B cell (primary cell): ENCODE results near the gene POU2AF2.

Experiments used
- EZH2 ChIP-seq: IDR thresholded peaks from 2 replicates; pipeline ENCODE4 v1.6.1; 2012; ENCODE audit warnings: borderline replicate concordance, low read depth, mild to moderate bottlenecking, moderate library complexity, low read length; ENCODE audit not compliant: insufficient read depth, poor library complexity, severe bottlenecking
- TF ChIP-seq, protein P1 (sequence below): fragments of 200-600 bp; IDR thresholded peaks from one replicate; pipeline ENCODE4 v1.8.0; 2022; ENCODE audit warnings: antibody characterized with exemption, mild to moderate bottlenecking

DNA sequence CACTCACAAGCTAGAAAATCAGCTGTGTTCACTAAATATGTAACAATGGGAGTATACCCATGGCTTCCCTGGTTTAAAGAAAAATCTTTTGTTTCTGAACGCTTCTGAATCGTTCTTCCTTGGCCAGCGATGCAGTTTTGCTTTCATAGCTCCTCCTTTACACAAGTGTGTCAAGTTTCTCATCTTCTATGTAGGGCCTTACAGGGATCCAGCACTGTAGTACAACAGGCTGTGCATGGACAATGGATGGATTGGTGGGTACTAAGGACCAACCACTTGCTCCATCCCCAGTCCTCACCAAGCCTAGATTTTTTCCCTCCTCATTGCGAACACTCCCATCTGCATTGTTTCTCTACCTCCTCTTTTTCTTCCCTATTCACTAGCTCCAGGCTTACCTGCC is 24.3 kb upstream of the POU2AF2 start:
- TF ChIP-seq, protein P1, sequence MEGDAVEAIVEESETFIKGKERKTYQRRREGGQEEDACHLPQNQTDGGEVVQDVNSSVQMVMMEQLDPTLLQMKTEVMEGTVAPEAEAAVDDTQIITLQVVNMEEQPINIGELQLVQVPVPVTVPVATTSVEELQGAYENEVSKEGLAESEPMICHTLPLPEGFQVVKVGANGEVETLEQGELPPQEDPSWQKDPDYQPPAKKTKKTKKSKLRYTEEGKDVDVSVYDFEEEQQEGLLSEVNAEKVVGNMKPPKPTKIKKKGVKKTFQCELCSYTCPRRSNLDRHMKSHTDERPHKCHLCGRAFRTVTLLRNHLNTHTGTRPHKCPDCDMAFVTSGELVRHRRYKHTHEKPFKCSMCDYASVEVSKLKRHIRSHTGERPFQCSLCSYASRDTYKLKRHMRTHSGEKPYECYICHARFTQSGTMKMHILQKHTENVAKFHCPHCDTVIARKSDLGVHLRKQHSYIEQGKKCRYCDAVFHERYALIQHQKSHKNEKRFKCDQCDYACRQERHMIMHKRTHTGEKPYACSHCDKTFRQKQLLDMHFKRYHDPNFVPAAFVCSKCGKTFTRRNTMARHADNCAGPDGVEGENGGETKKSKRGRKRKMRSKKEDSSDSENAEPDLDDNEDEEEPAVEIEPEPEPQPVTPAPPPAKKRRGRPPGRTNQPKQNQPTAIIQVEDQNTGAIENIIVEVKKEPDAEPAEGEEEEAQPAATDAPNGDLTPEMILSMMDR = no peak
- TF ChIP-seq EZH2 = no peak
